GM23338 (cell line): ENCODE data around the gene HOXA5. TPM values are rescaled to one million over a fixed set of nuclear protein-coding genes. Genes with fewer than 3 reads are reported as not detected.

Experiments used
- ATAC-seq: fragments of 200-7000 bp; cut with Tn5 transposase; 3 replicates; pipeline ENCODE4 v1.9.1; 2020
- DNase-seq: peaks from one replicate; pipeline ENCODE4 v3.0.0-alpha.2; 2015; ENCODE audit warnings: low spot score
- H2AFZ ChIP-seq: fragments of 200-600 bp; sonication (generic); 2 replicates; pipeline ENCODE4 v1.8.0; 2016; ENCODE audit warnings: antibody characterized with exemption, mild to moderate bottlenecking, moderate library complexity
- H3F3A ChIP-seq: fragments of 200-600 bp; sonication (generic); replicated peaks from 2 replicates; pipeline ENCODE4 v1.8.0; 2017; ENCODE audit warnings: antibody characterized with exemption, mixed run types, low read depth
- H3K27ac ChIP-seq: fragments of 200-600 bp; sonication (generic); 2 replicates; pipeline ENCODE4 v1.6.1; 2016; ENCODE audit warnings: low read depth
- H3K27me3 ChIP-seq: fragments of 200-600 bp; sonication (generic); 2 replicates; pipeline ENCODE4 v1.8.0; 2016; ENCODE audit warnings: mild to moderate bottlenecking, mixed run types, moderate library complexity; ENCODE audit not compliant: insufficient read depth
- H3K36me3 ChIP-seq: fragments of 200-600 bp; sonication (generic); 2 replicates; pipeline ENCODE4 v1.8.0; 2016; ENCODE audit warnings: mild to moderate bottlenecking; ENCODE audit not compliant: insufficient read depth
- H3K4me1 ChIP-seq: fragments of 200-600 bp; sonication (generic); 2 replicates; pipeline ENCODE4 v1.8.0; 2016; ENCODE audit warnings: mild to moderate bottlenecking, moderate library complexity; ENCODE audit not compliant: insufficient read depth
- H3K4me2 ChIP-seq: fragments of 200-600 bp; sonication (generic); 2 replicates; pipeline ENCODE4 v1.7.1; 2017; ENCODE audit warnings: mixed run types
- H3K4me3 ChIP-seq: fragments of 200-600 bp; sonication (generic); 2 replicates; pipeline ENCODE4 v1.6.1; 2016; ENCODE audit warnings: mixed run types
- H3K79me2 ChIP-seq: fragments of 200-600 bp; sonication (generic); replicated peaks from 2 replicates; pipeline ENCODE4 v1.8.0; 2017; ENCODE audit warnings: mild to moderate bottlenecking; ENCODE audit not compliant: insufficient read depth
- H3K9me2 ChIP-seq: fragments of 200-600 bp; sonication (generic); 2 replicates; pipeline ENCODE4 v1.8.0; 2017; ENCODE audit not compliant: insufficient read depth
- H4K20me1 ChIP-seq: fragments of 200-600 bp; sonication (generic); replicated peaks from 2 replicates; pipeline ENCODE4 v1.8.0; 2017; ENCODE audit warnings: mild to moderate bottlenecking; ENCODE audit not compliant: insufficient read depth
- H3K27ac Mint-ChIP-seq: 2 replicates; pipeline ENCODE4 v1.8.0; 2020; ENCODE audit warnings: inconsistent platforms, mild to moderate bottlenecking, moderate library complexity, mixed read lengths
- H3K27me3 Mint-ChIP-seq: 3 replicates; pipeline ENCODE4 v1.8.0; 2022; ENCODE audit warnings: low read depth, mild to moderate bottlenecking, moderate library complexity, mixed read lengths, inconsistent platforms; ENCODE audit not compliant: insufficient read depth, poor library complexity
- H3K36me3 Mint-ChIP-seq: 3 replicates; pipeline ENCODE4 v1.8.0; 2021; ENCODE audit warnings: low read depth, mild to moderate bottlenecking, inconsistent platforms, moderate library complexity, mixed read lengths
- H3K4me1 Mint-ChIP-seq: 3 replicates; pipeline ENCODE4 v1.8.0; 2020; ENCODE audit warnings: mild to moderate bottlenecking, inconsistent platforms, mixed read lengths
- H3K4me3 Mint-ChIP-seq: 3 replicates; pipeline ENCODE4 v1.8.0; 2021; ENCODE audit warnings: moderate library complexity, mild to moderate bottlenecking, inconsistent platforms, mixed read lengths
- H3K9me3 Mint-ChIP-seq: 3 replicates; pipeline ENCODE4 v1.8.0; 2020; ENCODE audit warnings: moderate library complexity, mild to moderate bottlenecking, inconsistent platforms, mixed read lengths
- ETS1 ChIP-seq: IDR thresholded peaks from 2 replicates; pipeline ENCODE4 v1.6.1; 2016; ENCODE audit warnings: antibody characterized with exemption
- EZH2phosphoT487 ChIP-seq: fragments of 200-600 bp; sonication (generic); IDR thresholded peaks from one replicate; pipeline ENCODE4 v1.8.1; 2018; ENCODE audit warnings: antibody characterized with exemption; ENCODE audit not compliant: unreplicated experiment
- JUNB ChIP-seq: IDR thresholded peaks from one replicate; pipeline ENCODE4 v1.6.1; 2016; ENCODE audit warnings: antibody characterized with exemption; ENCODE audit not compliant: unreplicated experiment
- NANOG ChIP-seq: IDR thresholded peaks from 2 replicates; pipeline ENCODE4 v1.6.1; 2016; ENCODE audit warnings: antibody characterized with exemption, borderline replicate concordance
- POLR2AphosphoS5 ChIP-seq: IDR thresholded peaks from 2 replicates; pipeline ENCODE4 v1.6.1; 2016; ENCODE audit warnings: antibody characterized with exemption, low read depth
- REST ChIP-seq: IDR thresholded peaks from one replicate; pipeline ENCODE4 v1.6.1; 2018; ENCODE audit warnings: antibody characterized with exemption; ENCODE audit not compliant: unreplicated experiment
- STAT1 ChIP-seq: IDR thresholded peaks from one replicate; pipeline ENCODE4 v1.6.1; 2016; ENCODE audit warnings: antibody characterized with exemption; ENCODE audit not compliant: unreplicated experiment
- ZNF114 ChIP-seq: fragments of 250-450 bp; sonication (Bioruptor Pico); IDR thresholded peaks from 2 replicates; pipeline ENCODE4 v1.5.0; 2020; ENCODE audit warnings: mild to moderate bottlenecking, moderate library complexity
- ZNF331 ChIP-seq: fragments of 250-450 bp; sonication (Bioruptor Pico); IDR thresholded peaks from 2 replicates; pipeline ENCODE4 v1.5.0; 2020; ENCODE audit warnings: low read depth, mild to moderate bottlenecking, moderate library complexity
- ZNF462 ChIP-seq: fragments of 250-450 bp; sonication (Bioruptor Pico); IDR thresholded peaks from 2 replicates; pipeline ENCODE4 v1.5.0; 2020; ENCODE audit warnings: mild to moderate bottlenecking, moderate library complexity
- polyA plus RNA-seq: library from polyadenylated mRNA; unstranded; fragments of >200 nt; fragmentation: Nextera tagmentation; extraction: Ambion mirVana; gene quantifications from 2 replicates; pipeline ENCODE4 v1.2.1, GENCODE V29; 2016
- total RNA-seq: library from RNA; depleted of rRNA; stranded (reverse); fragments of >200 nt; shearing (Covaris generic); gene quantifications from 2 replicates; pipeline ENCODE4 v1.2.3, GENCODE V29; 2014

Gene HOXA5
- total and polyA plus RNA-seq, 2 experiments from 2014 or later: not detected

GRCh38 chr7:27137640-27138315 is 5.7 kb downstream of the HOXA5 start:
- DNase-seq (no peak), ATAC-seq (no peak)
- no peak overlapping the region for H3K4me3 Mint-ChIP-seq
- peaks cover 16% of the 10 kb centered on the region for H3K4me1 Mint-ChIP-seq
- H3K36me3 Mint-ChIP-seq: no peaks in the 10 kb centered on the region; the same call in 2 of the 3 replicates
- peaks cover 100% of the 10 kb centered on the region for H3K27me3 ChIP-seq
- H3K4me2 ChIP-seq: no peak overlapping the region
- H3K9me3 Mint-ChIP-seq: peaks cover 8% of the 10 kb centered on the region; the same call in 2 of the 3 replicates
- peaks cover 56% of the 10 kb centered on the region for H3F3A ChIP-seq
- no peak overlapping the region for H3K27ac Mint-ChIP-seq
- H3K36me3 ChIP-seq: no peaks in the 10 kb centered on the region
- H3K27me3 Mint-ChIP-seq: peaks cover 100% of the 10 kb centered on the region
- no peak overlapping the region for H3K4me3 ChIP-seq
- H2AFZ ChIP-seq: no peak overlapping the region
- no peak for TF ChIP-seq REST
- TF ChIP-seq JUNB: no peak
- no peak for TF ChIP-seq ZNF331
- TF ChIP-seq EZH2phosphoT487: no peak
- no peak for TF ChIP-seq NANOG
- no peak for TF ChIP-seq ZNF462 (CRISPR knock-in tag)
- no peak for TF ChIP-seq STAT1
- TF ChIP-seq POLR2AphosphoS5: no peak
- TF ChIP-seq ETS1: no peak
- TF ChIP-seq ZNF114 (CRISPR knock-in tag): no peak
- no peak overlapping the region for H3K27ac ChIP-seq
- no peaks in the 10 kb centered on the region for H3K79me2 ChIP-seq
- peaks cover 62% of the 10 kb centered on the region for H4K20me1 ChIP-seq
- H3K9me2 ChIP-seq: no peaks in the 10 kb centered on the region
- peaks cover 28% of the 10 kb centered on the region for H3K4me1 ChIP-seq
